Measurements from ENCODE around the gene IVL.

The IVL gene

GRCh38 chr1:152954436-152954835 is 46.1 kb downstream of the IVL start:
- no peak for DNase-seq

GRCh38 chr1:152957561-152957960 is 49.2 kb downstream of the IVL start:
- DNase-seq: no peak

- no peak for DNase-seq
These were observed 50.9 kb downstream of the IVL start for GRCh38 chr1:152959273-152959672.

- DNase-seq: no peak
These were observed 51.6 kb downstream of the IVL start for GRCh38 chr1:152959801-152960451.

GRCh38 chr1:152960452-152961044 is 52.2 kb downstream of the IVL start:
- DNase-seq: no peak

Data from Kasumi-1 (cell line).